GM12864 (cell line): ENCODE results near the gene KCNQ1OT1.

Experiments used
- DNase-seq: peaks from one replicate; pipeline ENCODE4 v3.0.0-alpha.2; 2011; ENCODE audit warnings: low read depth
- H3K4me3 ChIP-seq: 2 replicates; pipeline ENCODE4 v1.5.1; 2011; ENCODE audit warnings: mild to moderate bottlenecking, low read depth, low read length, control low read depth
- TF ChIP-seq, protein P1 (sequence below): IDR thresholded peaks from 2 replicates; pipeline ENCODE4 v1.5.1; 2011; ENCODE audit warnings: low read depth, mild to moderate bottlenecking, moderate library complexity, low read length, control low read depth, inconsistent platforms; ENCODE audit errors: missing control alignments

KCNQ1OT1 gene

GRCh38 chr11:2689651-2690575 lies 9.9 kb downstream of the KCNQ1OT1 start:
- TF ChIP-seq, protein P1, sequence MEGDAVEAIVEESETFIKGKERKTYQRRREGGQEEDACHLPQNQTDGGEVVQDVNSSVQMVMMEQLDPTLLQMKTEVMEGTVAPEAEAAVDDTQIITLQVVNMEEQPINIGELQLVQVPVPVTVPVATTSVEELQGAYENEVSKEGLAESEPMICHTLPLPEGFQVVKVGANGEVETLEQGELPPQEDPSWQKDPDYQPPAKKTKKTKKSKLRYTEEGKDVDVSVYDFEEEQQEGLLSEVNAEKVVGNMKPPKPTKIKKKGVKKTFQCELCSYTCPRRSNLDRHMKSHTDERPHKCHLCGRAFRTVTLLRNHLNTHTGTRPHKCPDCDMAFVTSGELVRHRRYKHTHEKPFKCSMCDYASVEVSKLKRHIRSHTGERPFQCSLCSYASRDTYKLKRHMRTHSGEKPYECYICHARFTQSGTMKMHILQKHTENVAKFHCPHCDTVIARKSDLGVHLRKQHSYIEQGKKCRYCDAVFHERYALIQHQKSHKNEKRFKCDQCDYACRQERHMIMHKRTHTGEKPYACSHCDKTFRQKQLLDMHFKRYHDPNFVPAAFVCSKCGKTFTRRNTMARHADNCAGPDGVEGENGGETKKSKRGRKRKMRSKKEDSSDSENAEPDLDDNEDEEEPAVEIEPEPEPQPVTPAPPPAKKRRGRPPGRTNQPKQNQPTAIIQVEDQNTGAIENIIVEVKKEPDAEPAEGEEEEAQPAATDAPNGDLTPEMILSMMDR: no peak
- no peak overlapping the region for H3K4me3 ChIP-seq
- DNase-seq: no peak

- DNase-seq: no peak
- H3K4me3 ChIP-seq: no peak overlapping the region
- TF ChIP-seq, protein P1: no peak
Observed at GRCh38 chr11:2688381-2689231, 11.2 kb downstream of the KCNQ1OT1 start.

DNA sequence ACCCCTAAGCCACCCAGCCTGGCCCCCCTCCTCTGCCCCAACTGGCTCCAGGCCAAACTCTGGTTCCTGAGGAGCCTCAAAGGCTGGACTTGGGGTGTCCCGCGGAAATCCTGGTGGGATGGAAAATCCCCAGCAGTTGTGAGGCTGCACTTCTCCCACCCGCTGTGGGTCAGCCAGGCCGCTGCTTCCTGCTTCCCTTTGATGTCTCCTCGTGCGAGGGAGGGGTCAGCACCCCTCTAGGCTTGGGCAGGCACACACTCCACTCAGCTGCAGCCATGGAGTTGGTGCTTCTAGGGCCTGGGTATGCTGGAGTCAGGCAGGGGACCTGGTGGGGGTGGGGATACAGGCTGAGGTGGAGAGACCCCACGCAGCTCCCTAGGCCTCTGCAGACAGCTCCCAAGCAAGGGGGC lies 12.0 kb downstream of the KCNQ1OT1 start:
- DNase-seq: no peak
- H3K4me3 ChIP-seq: no peak overlapping the region
- TF ChIP-seq, protein P1: no peak

GRCh38 chr11:2687223-2687530 lies 12.6 kb downstream of the KCNQ1OT1 start:
- no peak for DNase-seq
- H3K4me3 ChIP-seq: no peak overlapping the region
- TF ChIP-seq, protein P1: no peak

GRCh38 chr11:2686360-2687222 lies 13.2 kb downstream of the KCNQ1OT1 start:
- DNase-seq: no peak
- H3K4me3 ChIP-seq: no peak overlapping the region
- TF ChIP-seq, protein P1: no peak

- TF ChIP-seq, protein P1: no peak
- no peak overlapping the region for H3K4me3 ChIP-seq
- no peak for DNase-seq
Observed at GRCh38 chr11:2685566-2686359, 14.0 kb downstream of the KCNQ1OT1 start.
